Fibroblast of lung (primary cell): ENCODE results near the gene ICAM2. TPM values are rescaled to one million over a fixed set of nuclear protein-coding genes. Genes with fewer than 3 reads are reported as not detected.
A peak's percentile ranks its signal among the peaks of the same experiment; 100 is the strongest.

Experiments used
- DNase-seq, 2 donors: peaks; one replicate each; pipeline versions ENCODE4 v3.0.0 to v3.0.0-alpha.2; 2010; ENCODE audit warnings: low read depth in 2 of 2
- H2AFZ ChIP-seq: 2 replicates; pipeline ENCODE4 v1.5.1; 2012; ENCODE audit warnings: low read length, control low read depth, inconsistent platforms
- H3K27ac ChIP-seq: 2 replicates; pipeline ENCODE4 v1.5.1; 2011; ENCODE audit warnings: low read length, control low read depth; ENCODE audit not compliant: insufficient read depth
- H3K27me3 ChIP-seq: 2 replicates; pipeline ENCODE4 v1.5.1; 2011; ENCODE audit warnings: mild to moderate bottlenecking, low read length; ENCODE audit not compliant: control insufficient read depth, insufficient read depth
- H3K36me3 ChIP-seq: 2 replicates; pipeline ENCODE4 v1.5.1; 2011; ENCODE audit warnings: low read length; ENCODE audit not compliant: control insufficient read depth, insufficient read depth
- H3K4me1 ChIP-seq: 2 replicates; pipeline ENCODE4 v1.5.1; 2011; ENCODE audit warnings: low read length; ENCODE audit not compliant: control insufficient read depth, insufficient read depth; ENCODE audit errors: extremely low read depth
- H3K4me2 ChIP-seq: 2 replicates; pipeline ENCODE4 v1.5.1; 2011; ENCODE audit warnings: low read length, control low read depth; ENCODE audit not compliant: insufficient read depth; ENCODE audit errors: extremely low read depth
- H3K4me3 ChIP-seq, 4 experiments: fragments of 200-600 bp in 1 of 4; sonication (generic) in 1 of 4; replicated peaks in 1 of 4; 2 replicates each; pipeline ENCODE4 v1.5.1; 2011 to 2016; ENCODE audit warnings: low read length in 4 of 4, low read depth in 3 of 4, mild to moderate bottlenecking in 3 of 4, control low read depth in 2 of 4, inconsistent platforms in 1 of 4, mixed read lengths in 1 of 4; ENCODE audit not compliant: insufficient read depth in 1 of 4; ENCODE audit errors: control extremely low read depth in 1 of 4
- H3K79me2 ChIP-seq: 2 replicates; pipeline ENCODE4 v1.5.1; 2012; ENCODE audit warnings: mild to moderate bottlenecking, low read length, inconsistent platforms; ENCODE audit not compliant: control insufficient read depth, insufficient read depth
- H3K9ac ChIP-seq: 2 replicates; pipeline ENCODE4 v1.5.1; 2011; ENCODE audit warnings: mild to moderate bottlenecking, low read length, control low read depth; ENCODE audit not compliant: insufficient read depth
- H3K9me3 ChIP-seq: 2 replicates; pipeline ENCODE4 v1.5.1; 2012; ENCODE audit warnings: low read depth, low read length; ENCODE audit not compliant: control insufficient read depth, insufficient read depth
- H4K20me1 ChIP-seq: 2 replicates; pipeline ENCODE4 v1.5.1; 2011; ENCODE audit warnings: low read length; ENCODE audit not compliant: control insufficient read depth, insufficient read depth; ENCODE audit errors: extremely low read depth
- CTCF ChIP-seq, 2 donors: IDR thresholded peaks in 1 of 2; conservative IDR thresholded peaks in 1 of 2; 1 replicate in 1 of 2; 2 replicates in 1 of 2; pipeline ENCODE4 v1.5.1; 2011 to 2012; ENCODE audit warnings: low read length in 2 of 2, control low read depth in 1 of 2, inconsistent platforms in 1 of 2, low read depth in 1 of 2, mild to moderate bottlenecking in 1 of 2
- EZH2 ChIP-seq: IDR thresholded peaks from 2 replicates; pipeline ENCODE4 v1.5.1; 2012; ENCODE audit warnings: low read length, control low read depth, mild to moderate bottlenecking; ENCODE audit errors: missing control alignments
- polyA plus RNA-seq, 2 donors: library from polyadenylated mRNA; depleted of rRNA in 1 of 2; stranded (reverse) in 1 of 2; unstranded in 1 of 2; fragments of >200 nt; gene quantifications; 2 replicates each; pipeline ENCODE4 v1.2.1, GENCODE V29; 2011 to 2012; ENCODE audit warnings: missing spikeins in 1 of 2
- total RNA-seq: library from RNA; depleted of rRNA; stranded (reverse); fragments of >200 nt; gene quantifications from 2 replicates; pipeline ENCODE4 v1.2.1, GENCODE V29; 2014

The ICAM2 gene
- total and polyA plus RNA-seq, 2 donors (not counting 1 experiment from before 2014, with no cell fraction given), result 1.1 to 3.5 TPM

GRCh38 chr17:63986821-63987220 is 33.6 kb downstream of the ICAM2 start:
- no peaks in the 10 kb centered on the region for H4K20me1 ChIP-seq
- no peak overlapping the region for H3K4me3 ChIP-seq
- H2AFZ ChIP-seq, result no peak overlapping the region
- H3K79me2 ChIP-seq, result no peaks in the 10 kb centered on the region
- no peaks in the 10 kb centered on the region for H3K9me3 ChIP-seq
- peaks cover 3% of the 10 kb centered on the region for H3K4me1 ChIP-seq
- H3K27ac ChIP-seq, result no peak overlapping the region
- no peaks in the 10 kb centered on the region for H3K36me3 ChIP-seq
- H3K4me2 ChIP-seq, result no peak overlapping the region
- peaks cover 6% of the 10 kb centered on the region for H3K27me3 ChIP-seq
- H3K9ac ChIP-seq, result no peak overlapping the region
- no peak for TF ChIP-seq CTCF (conservative IDR thresholded peaks at IDR 0.05 in 1 of 2, IDR thresholded peaks at IDR 0.05 in 1 of 2; ENCODE audit: low read depth in 1 of 2, low read length in 2 of 2)
- no peak for TF ChIP-seq EZH2
- DNase-seq, result no peak

GRCh38 chr17:63985387-63986140 is 34.9 kb downstream of the ICAM2 start:
- H3K4me1 ChIP-seq, result peaks cover 3% of the 10 kb centered on the region
- H3K27ac ChIP-seq, result no peak overlapping the region
- no peak for DNase-seq
- peaks cover under 1% of the 10 kb centered on the region for H3K27me3 ChIP-seq
- H3K36me3 ChIP-seq, result no peaks in the 10 kb centered on the region
- peak overlapping the region; percentile 48 for H3K4me2 ChIP-seq
- H2AFZ ChIP-seq, result no peak overlapping the region
- H3K4me3 ChIP-seq, result no peak overlapping the region
- H4K20me1 ChIP-seq, result no peaks in the 10 kb centered on the region
- H3K9ac ChIP-seq, result no peak overlapping the region
- no peaks in the 10 kb centered on the region for H3K9me3 ChIP-seq
- TF ChIP-seq EZH2 (no peak), CTCF (conservative IDR thresholded peaks at IDR 0.05 in 1 of 2, IDR thresholded peaks at IDR 0.05 in 1 of 2; ENCODE audit: low read depth in 1 of 2, low read length in 2 of 2) (no peak)
- H3K79me2 ChIP-seq, result no peaks in the 10 kb centered on the region

- no peaks in the 10 kb centered on the region for H3K79me2 ChIP-seq
- H3K9me3 ChIP-seq, result no peaks in the 10 kb centered on the region
- no peak overlapping the region for H3K27ac ChIP-seq
- H2AFZ ChIP-seq, result no peak overlapping the region
- H3K4me2 ChIP-seq, result no peak overlapping the region
- H3K9ac ChIP-seq, result no peak overlapping the region
- H3K36me3 ChIP-seq, result no peaks in the 10 kb centered on the region
- TF ChIP-seq EZH2 (no peak), CTCF (conservative IDR thresholded peaks at IDR 0.05 in 1 of 2, IDR thresholded peaks at IDR 0.05 in 1 of 2; ENCODE audit: low read depth in 1 of 2, low read length in 2 of 2) (peak in 1 of 2 donors; percentile 6)
- H4K20me1 ChIP-seq, result no peaks in the 10 kb centered on the region
- H3K4me3 ChIP-seq, result no peak overlapping the region
- DNase-seq, result peak; percentile 91 to 95
- H3K27me3 ChIP-seq, result no peaks in the 10 kb centered on the region
- peaks cover 3% of the 10 kb centered on the region for H3K4me1 ChIP-seq
These were observed 35.6 kb downstream of the ICAM2 start for GRCh38 chr17:63984651-63985386.
